Measurements from ENCODE around the gene CAPSL. TPM values are rescaled to one million over a fixed set of nuclear protein-coding genes. Genes with fewer than 3 reads are reported as not detected.
A peak's percentile ranks its signal among the peaks of the same experiment; 100 is the strongest.

The CAPSL gene
- total and polyA plus RNA-seq, 2 experiments from 2014 or later = 0.73 TPM; not detected in 1

- Mint-ChIP-seq H3K27ac (no peak overlapping the region), H3K4me1 (peaks cover 3% of the 10 kb centered on the region; the same call in 1 of the 3 replicates), H3K27me3 (ENCODE audit: insufficient read depth, low read depth, poor library complexity) (no peaks in the 10 kb centered on the region), H3K9me3 (peaks cover 5% of the 10 kb centered on the region; the same call in 2 of the 3 replicates), H3K4me3 (no peak overlapping the region), H3K36me3 (ENCODE audit: low read depth) (no peaks in the 10 kb centered on the region)
- Histone ChIP-seq H3F3A (replicated peaks; ENCODE audit: low read depth) (no peaks in the 10 kb centered on the region), H3K4me2 (no peak overlapping the region), H3K36me3 (ENCODE audit: insufficient read depth) (no peaks in the 10 kb centered on the region), H3K27ac (ENCODE audit: low read depth) (no peak overlapping the region), H3K79me2 (replicated peaks; ENCODE audit: insufficient read depth) (no peaks in the 10 kb centered on the region), H3K27me3 (ENCODE audit: insufficient read depth) (no peaks in the 10 kb centered on the region), H4K20me1 (replicated peaks; ENCODE audit: insufficient read depth) (no peaks in the 10 kb centered on the region), H3K9me2 (ENCODE audit: insufficient read depth) (no peaks in the 10 kb centered on the region), H2AFZ (0 out of 2 replicates have a peak overlapping the region, but pooled peaks have one; percentile 25), H3K4me3 (no peak overlapping the region), H3K4me1 (ENCODE audit: insufficient read depth) (no peaks in the 10 kb centered on the region)
- TF ChIP-seq CTCF (conservative IDR thresholded peaks at IDR 0.05; ENCODE audit: low read depth in 2 of 2) (no peak), ZNF462 (CRISPR knock-in tag; IDR thresholded peaks at IDR 0.05) (no peak), NANOG (IDR thresholded peaks at IDR 0.05; ENCODE audit: borderline replicate concordance) (no peak), STAT1 (IDR thresholded peaks at IDR 0.05; ENCODE audit: unreplicated experiment) (no peak), CREB1 (CRISPR knock-in tag; IDR thresholded peaks at IDR 0.05; ENCODE audit: low read depth) (no peak), ETS1 (IDR thresholded peaks at IDR 0.05) (no peak), EZH2 (IDR thresholded peaks at IDR 0.05; ENCODE audit: low read depth, unreplicated experiment) (no peak), EZH2phosphoT487 (IDR thresholded peaks at IDR 0.05; ENCODE audit: unreplicated experiment) (no peak), ZNF331 (CRISPR knock-in tag; IDR thresholded peaks at IDR 0.05; ENCODE audit: low read depth) (no peak), POLR2AphosphoS5 (IDR thresholded peaks at IDR 0.05; ENCODE audit: low read depth) (no peak), JUNB (IDR thresholded peaks at IDR 0.05; ENCODE audit: unreplicated experiment) (no peak)
- ATAC-seq (no peak), DNase-seq (ENCODE audit: low spot score) (no peak)
These were observed 39.3 kb downstream of the CAPSL start for GRCh38 chr5:35898952-35899660.
